Neural cell (in vitro differentiated cells): ENCODE measurements around the gene TMEM236.

Source experiments
- EP300 ChIP-seq: fragments of 450-650 bp; conservative IDR thresholded peaks from 2 replicates; pipeline ENCODE4 v1.6.1; 2014; ENCODE audit warnings: antibody characterized with exemption, mild to moderate bottlenecking, moderate library complexity; ENCODE audit not compliant: poor library complexity, severe bottlenecking
- EZH2 ChIP-seq: fragments of 200-600, 300-800 bp; shearing (Covaris generic), sonication (generic); IDR thresholded peaks from 2 replicates; pipeline ENCODE4 v1.6.1; 2014; ENCODE audit warnings: antibody characterized with exemption, low read length, borderline replicate concordance, mild to moderate bottlenecking; ENCODE audit not compliant: insufficient read depth, poor library complexity, severe bottlenecking
- RAD21 ChIP-seq: fragments of 450-650 bp; conservative IDR thresholded peaks from 2 replicates; pipeline ENCODE4 v1.6.1; 2014; ENCODE audit warnings: antibody characterized with exemption, mild to moderate bottlenecking, moderate library complexity
- TF ChIP-seq, protein P1 (sequence below): fragments of 450-650 bp; IDR thresholded peaks from 2 replicates; pipeline ENCODE4 v1.5.1; 2014; ENCODE audit warnings: antibody characterized with exemption, mild to moderate bottlenecking, moderate library complexity; ENCODE audit not compliant: poor library complexity, severe bottlenecking

- no peak for TF ChIP-seq EP300
- no peak for TF ChIP-seq RAD21
- TF ChIP-seq, protein P1, sequence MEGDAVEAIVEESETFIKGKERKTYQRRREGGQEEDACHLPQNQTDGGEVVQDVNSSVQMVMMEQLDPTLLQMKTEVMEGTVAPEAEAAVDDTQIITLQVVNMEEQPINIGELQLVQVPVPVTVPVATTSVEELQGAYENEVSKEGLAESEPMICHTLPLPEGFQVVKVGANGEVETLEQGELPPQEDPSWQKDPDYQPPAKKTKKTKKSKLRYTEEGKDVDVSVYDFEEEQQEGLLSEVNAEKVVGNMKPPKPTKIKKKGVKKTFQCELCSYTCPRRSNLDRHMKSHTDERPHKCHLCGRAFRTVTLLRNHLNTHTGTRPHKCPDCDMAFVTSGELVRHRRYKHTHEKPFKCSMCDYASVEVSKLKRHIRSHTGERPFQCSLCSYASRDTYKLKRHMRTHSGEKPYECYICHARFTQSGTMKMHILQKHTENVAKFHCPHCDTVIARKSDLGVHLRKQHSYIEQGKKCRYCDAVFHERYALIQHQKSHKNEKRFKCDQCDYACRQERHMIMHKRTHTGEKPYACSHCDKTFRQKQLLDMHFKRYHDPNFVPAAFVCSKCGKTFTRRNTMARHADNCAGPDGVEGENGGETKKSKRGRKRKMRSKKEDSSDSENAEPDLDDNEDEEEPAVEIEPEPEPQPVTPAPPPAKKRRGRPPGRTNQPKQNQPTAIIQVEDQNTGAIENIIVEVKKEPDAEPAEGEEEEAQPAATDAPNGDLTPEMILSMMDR, result no peak
- no peak for TF ChIP-seq EZH2
Measured at GRCh38 chr10:17835688-17836087, 83.7 kb downstream of the TMEM236 start.
